Neural crest cell (in vitro differentiated cells): Measurements from ENCODE around the gene L3MBTL4. TPM values are rescaled to one million over a fixed set of nuclear protein-coding genes. Genes with fewer than 3 reads are reported as not detected.
"Not testable (repeated sequence)": the region's sequence is repeated elsewhere in the genome, so short reads cannot be mapped to it uniquely, and the experiment has no call there.

Experiments
- DNase-seq: peaks from one replicate; pipeline ENCODE4 v3.0.0; 2021; ENCODE audit warnings: low read depth, mixed read lengths, low spot score
- H3K27ac Mint-ChIP-seq: one replicate; pipeline ENCODE4 v1.8.0; 2021; ENCODE audit warnings: mild to moderate bottlenecking, mixed read lengths; ENCODE audit not compliant: unreplicated experiment
- H3K27me3 Mint-ChIP-seq: 2 replicates; pipeline ENCODE4 v1.8.0; 2021; ENCODE audit warnings: low read depth, mild to moderate bottlenecking, mixed read lengths
- H3K36me3 Mint-ChIP-seq: 2 replicates; pipeline ENCODE4 v1.8.0; 2021; ENCODE audit warnings: low read depth, mild to moderate bottlenecking, mixed read lengths
- H3K4me1 Mint-ChIP-seq: 2 replicates; pipeline ENCODE4 v1.8.0; 2021; ENCODE audit warnings: mixed read lengths
- H3K4me3 Mint-ChIP-seq: one replicate; pipeline ENCODE4 v1.8.0; 2021; ENCODE audit warnings: mild to moderate bottlenecking, mixed read lengths
- H3K9me3 Mint-ChIP-seq: 2 replicates; pipeline ENCODE4 v1.8.0; 2021; ENCODE audit warnings: mixed read lengths
- CTCF ChIP-seq: fragments of 200-600 bp; sonication (generic); conservative IDR thresholded peaks from 2 replicates; pipeline ENCODE4 v1.5.0; 2021; ENCODE audit warnings: antibody characterized with exemption, mild to moderate bottlenecking
- total RNA-seq: library from RNA; stranded (reverse); gene quantifications from 2 replicates; pipeline ENCODE4 v1.2.1, GENCODE V29; 2021

The L3MBTL4 gene
- total RNA-seq, 1 donor from 2014 or later, result 0.65 TPM

- H3K27me3 Mint-ChIP-seq, result peaks cover 74% of the 10 kb centered on the region
- no peaks in the 10 kb centered on the region for H3K9me3 Mint-ChIP-seq
- DNase-seq, result no peak
- TF ChIP-seq CTCF, result no peak
- H3K4me1 Mint-ChIP-seq, result peaks cover 11% of the 10 kb centered on the region
- H3K4me3 Mint-ChIP-seq, result peak overlapping the region; percentile 78
- H3K36me3 Mint-ChIP-seq, result peaks cover 2% of the 10 kb centered on the region
- no peak overlapping the region for H3K27ac Mint-ChIP-seq
These were observed 1.7 kb downstream of the L3MBTL4 start for GRCh38 chr18:6412933-6413472.

GRCh38 chr18:6411382-6411781, 3.3 kb downstream of the L3MBTL4 start:
- no peak overlapping the region for H3K27ac Mint-ChIP-seq
- H3K4me3 Mint-ChIP-seq, result no peak overlapping the region
- peaks cover 19% of the 10 kb centered on the region for H3K4me1 Mint-ChIP-seq

GRCh38 chr18:6409933-6410332, 4.8 kb downstream of the L3MBTL4 start:
- H3K4me1 Mint-ChIP-seq, result peaks cover 17% of the 10 kb centered on the region
- peaks cover 46% of the 10 kb centered on the region for H3K27me3 Mint-ChIP-seq
- H3K9me3 Mint-ChIP-seq, result no peaks in the 10 kb centered on the region
- no peak for TF ChIP-seq CTCF
- no peak overlapping the region for H3K4me3 Mint-ChIP-seq
- H3K36me3 Mint-ChIP-seq, result no peaks in the 10 kb centered on the region
- H3K27ac Mint-ChIP-seq, result no peak overlapping the region
- no peak for DNase-seq

More at GRCh38 chr18:6411382-6411781, 3.3 kb downstream of the L3MBTL4 start:
- no peak for DNase-seq
- Mint-ChIP-seq H3K36me3 (peaks cover 2% of the 10 kb centered on the region), H3K27me3 (peaks cover 59% of the 10 kb centered on the region), H3K9me3 (no peaks in the 10 kb centered on the region)
- TF ChIP-seq CTCF, result no peak

- peaks cover 14% of the 10 kb centered on the region for H3K4me1 Mint-ChIP-seq
- H3K27ac Mint-ChIP-seq, H3K36me3 Mint-ChIP-seq, H3K4me3 Mint-ChIP-seq, H3K9me3 Mint-ChIP-seq, DNase-seq: not testable (repeated sequence)
- H3K27me3 Mint-ChIP-seq, result peaks cover 42% of the 10 kb centered on the region
These were observed 6.2 kb downstream of the L3MBTL4 start for GRCh38 chr18:6408543-6408942.

GRCh38 chr18:6406910-6407470, 7.7 kb downstream of the L3MBTL4 start:
- H3K4me3 Mint-ChIP-seq, result no peak overlapping the region
- no peak for TF ChIP-seq CTCF
- H3K9me3 Mint-ChIP-seq, result no peaks in the 10 kb centered on the region
- no peak for DNase-seq
- no peaks in the 10 kb centered on the region for H3K36me3 Mint-ChIP-seq
- peaks cover 27% of the 10 kb centered on the region for H3K27me3 Mint-ChIP-seq
- peaks cover 13% of the 10 kb centered on the region for H3K4me1 Mint-ChIP-seq
- no peak overlapping the region for H3K27ac Mint-ChIP-seq

GRCh38 chr18:6406075-6406909, 8.4 kb downstream of the L3MBTL4 start:
- H3K27me3 Mint-ChIP-seq, result peaks cover 21% of the 10 kb centered on the region
- peaks cover 13% of the 10 kb centered on the region for H3K4me1 Mint-ChIP-seq
- H3K4me3 Mint-ChIP-seq, result no peak overlapping the region
- H3K9me3 Mint-ChIP-seq, result no peaks in the 10 kb centered on the region
- H3K36me3 Mint-ChIP-seq, result no peaks in the 10 kb centered on the region
- H3K27ac Mint-ChIP-seq, result no peak overlapping the region
- DNase-seq, result no peak
- TF ChIP-seq CTCF, result no peak
